Mesenteric fat pad (tissue), 1 donor: ENCODE measurements around the gene LRRC18. TPM values are rescaled to one million over a fixed set of nuclear protein-coding genes. Genes with fewer than 3 reads are reported as not detected.

Experiments
- DNase-seq: peaks from one replicate; pipeline ENCODE4 v3.0.0-alpha.2; 2020; ENCODE audit warnings: low spot score
- long read RNA-seq: library from polyadenylated mRNA; unstranded; transcript quantifications from one replicate; pipeline ENCODE4 v2.0.0, GENCODE V29; 2020
- total RNA-seq: library from RNA; stranded (reverse); fragmentation: NEBNext Ultra II Directional; extraction: Animal tissue kit (Norgen Biotek cat#: 25700); gene quantifications from one replicate; pipeline ENCODE4 v1.2.1, GENCODE V29; 2021
- donor health status: DM: yes; HTN: yes; CAD: no.

LRRC18 gene
- total RNA-seq: not detected
- long read RNA-seq: 0 reads

- peak; percentile 43 for DNase-seq
Observed at GRCh38 chr10:48939790-48940325, at the start of gene LRRC18. Gene LRRC18 (minus strand): TSS chr10:48939840. CDS start chr10:48914155, 25,685 bp downstream.

GRCh38 chr10:48985621-48986158 is 46.0 kb upstream of the LRRC18 start:
- DNase-seq: peak; percentile 78

GRCh38 chr10:48983648-48984351 is 44.2 kb upstream of the LRRC18 start:
- peak; percentile 22 for DNase-seq

GRCh38 chr10:48982584-48982983 is 42.9 kb upstream of the LRRC18 start:
- no peak for DNase-seq

- DNase-seq: no peak
Observed at GRCh38 chr10:48981310-48981907, 41.8 kb upstream of the LRRC18 start.

GRCh38 chr10:48978318-48978717 is 38.7 kb upstream of the LRRC18 start:
- no peak for DNase-seq

- no peak for DNase-seq
Observed at GRCh38 chr10:48976196-48976595, 36.6 kb upstream of the LRRC18 start.

GRCh38 chr10:48974510-48975156 is 35.0 kb upstream of the LRRC18 start:
- DNase-seq: no peak

GRCh38 chr10:48973065-48973464 is 33.4 kb upstream of the LRRC18 start:
- no peak for DNase-seq

GRCh38 chr10:48970654-48971053 is 31.0 kb upstream of the LRRC18 start:
- no peak for DNase-seq

GRCh38 chr10:48970046-48970445 is 30.4 kb upstream of the LRRC18 start:
- DNase-seq: no peak

- DNase-seq: no peak
Observed at GRCh38 chr10:48968036-48968435, 28.4 kb upstream of the LRRC18 start.

- no peak for DNase-seq
Observed at GRCh38 chr10:48965460-48965859, 25.8 kb upstream of the LRRC18 start.

- DNase-seq: no peak
Observed at GRCh38 chr10:48964038-48964437, 24.4 kb upstream of the LRRC18 start.

- no peak for DNase-seq
Observed at GRCh38 chr10:48958598-48959190, 19.1 kb upstream of the LRRC18 start.

- DNase-seq: peak; percentile 60
Observed at GRCh38 chr10:48957361-48958151, 17.9 kb upstream of the LRRC18 start.

GRCh38 chr10:48951707-48952106 is 12.1 kb upstream of the LRRC18 start:
- DNase-seq: no peak

GRCh38 chr10:48948470-48949037 is 8.9 kb upstream of the LRRC18 start:
- no peak for DNase-seq

GRCh38 chr10:48947690-48948469 is 8.2 kb upstream of the LRRC18 start:
- no peak for DNase-seq
